Middle frontal gyrus (tissue), 1 donor: ENCODE results near the gene SIAH3.

Source experiments
- DNase-seq: peaks from one replicate; pipeline ENCODE4 v3.0.0-alpha.2; 2015; ENCODE audit warnings: low spot score; ENCODE audit errors: extremely low spot score

The SIAH3 gene

GRCh38 chr13:45744979-45745378 lies 106.6 kb downstream of the SIAH3 start:
- no peak for DNase-seq

GRCh38 chr13:45742985-45743384 lies 108.6 kb downstream of the SIAH3 start:
- DNase-seq, result no peak

GRCh38 chr13:45737571-45738017 lies 114.0 kb downstream of the SIAH3 start:
- DNase-seq, result no peak

DNA sequence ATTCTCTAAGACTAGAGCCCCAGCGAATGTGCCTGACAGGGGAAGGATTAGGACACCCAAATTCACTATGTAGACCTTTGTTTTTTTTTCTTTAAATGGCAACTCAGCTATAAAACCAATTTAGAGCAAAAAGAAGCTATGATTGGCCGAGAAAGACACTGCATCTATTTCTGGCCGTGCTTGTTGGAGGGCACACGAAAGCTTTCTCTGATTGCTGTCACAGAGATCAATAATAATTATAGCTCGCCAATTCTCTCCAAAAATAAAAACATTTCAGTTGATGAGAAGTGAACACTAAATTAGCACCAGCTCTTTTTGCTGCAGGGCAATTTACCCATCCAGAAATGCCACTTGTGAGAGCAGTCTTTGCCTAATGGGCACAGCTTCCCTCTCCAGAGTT lies 118.2 kb downstream of the SIAH3 start:
- no peak for DNase-seq

DNA sequence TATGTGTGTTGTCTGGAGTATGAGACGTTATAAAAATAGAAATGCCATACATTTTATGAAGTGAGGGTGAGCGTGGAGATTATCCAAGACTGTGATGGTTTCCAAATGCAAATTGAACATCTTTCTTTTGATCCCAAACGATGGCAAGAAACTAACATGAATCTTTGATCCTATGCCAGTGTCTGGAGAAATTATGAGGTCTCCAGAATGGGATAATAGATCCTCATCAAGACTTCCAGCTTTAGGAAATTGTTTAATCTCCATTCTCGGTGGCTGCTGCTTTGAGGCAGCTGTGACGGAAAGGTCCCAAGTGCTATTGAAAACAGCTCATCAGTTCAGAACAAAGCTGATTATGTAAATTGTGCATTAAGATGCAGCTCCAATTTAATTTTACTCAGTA lies 118.6 kb downstream of the SIAH3 start:
- DNase-seq, result no peak

- no peak for DNase-seq
Measured at GRCh38 chr13:45731455-45731854, 120.1 kb downstream of the SIAH3 start.

DNA sequence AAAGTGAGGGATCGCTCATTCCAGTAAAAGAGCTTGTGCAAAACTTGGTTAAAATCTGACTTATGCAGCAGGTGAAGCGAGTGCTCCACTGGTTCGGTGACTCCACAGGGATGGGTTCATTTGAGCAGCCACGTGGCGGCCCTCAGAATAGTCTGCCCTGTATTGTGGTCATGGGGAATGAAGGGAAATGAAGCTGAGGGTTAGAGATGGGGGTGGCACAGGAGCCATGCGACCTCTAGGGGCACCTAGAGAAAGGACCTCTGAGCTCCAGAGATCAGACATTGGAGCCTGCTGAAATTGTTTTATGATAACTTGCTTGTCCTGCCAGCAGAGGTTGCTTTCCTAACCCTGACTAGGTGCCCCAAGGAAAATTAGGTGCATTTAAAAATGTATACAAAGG lies 122.8 kb downstream of the SIAH3 start:
- DNase-seq, result no peak
